ENCODE data around the gene OPTN.

OPTN gene

DNA sequence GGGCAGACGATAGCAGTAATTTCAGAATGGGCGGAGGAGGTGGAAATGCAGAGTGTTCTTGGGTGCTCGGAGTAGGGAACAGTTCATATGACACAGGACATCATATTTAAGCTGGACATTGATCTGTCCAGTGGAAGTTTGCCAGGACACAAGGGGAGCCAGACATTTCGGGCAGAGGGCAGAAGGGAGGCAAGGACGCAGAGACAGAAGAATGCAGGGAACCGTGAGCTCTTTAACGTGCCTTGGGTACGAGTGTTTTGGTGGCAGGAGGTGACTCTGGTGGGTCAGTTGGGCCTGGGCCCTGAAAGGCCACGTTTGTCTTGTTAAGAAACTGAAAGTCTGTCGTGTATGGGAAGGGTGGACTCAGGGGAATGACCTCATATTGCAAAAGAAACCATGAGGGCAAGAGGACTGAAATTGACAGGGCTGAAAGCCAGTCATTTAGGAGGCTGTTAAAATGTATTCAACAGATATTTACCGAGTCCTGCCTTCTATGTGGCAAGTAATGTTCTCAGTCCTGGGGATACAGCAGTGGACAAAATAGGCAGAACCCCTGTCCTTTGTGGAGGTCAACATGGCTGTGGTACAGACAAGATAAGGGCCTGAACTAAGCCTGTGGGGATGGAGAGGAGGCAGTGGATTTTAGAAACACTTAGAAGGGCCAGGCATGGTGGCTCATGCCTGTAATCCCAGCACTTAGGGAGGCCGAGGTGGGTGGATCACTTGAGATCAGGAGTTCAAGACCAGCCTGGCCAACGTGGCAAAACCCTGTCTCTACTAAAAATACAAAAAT lies 2.2 kb downstream of the OPTN start:
- H3K27me3 ChIP-seq (ENCODE audit: insufficient read depth, poor library complexity, severe bottlenecking): no peaks in the 10 kb centered on the region
- H3K4me3 ChIP-seq (ENCODE audit: severe bottlenecking): no peak overlapping the region
- TF ChIP-seq, protein P1, sequence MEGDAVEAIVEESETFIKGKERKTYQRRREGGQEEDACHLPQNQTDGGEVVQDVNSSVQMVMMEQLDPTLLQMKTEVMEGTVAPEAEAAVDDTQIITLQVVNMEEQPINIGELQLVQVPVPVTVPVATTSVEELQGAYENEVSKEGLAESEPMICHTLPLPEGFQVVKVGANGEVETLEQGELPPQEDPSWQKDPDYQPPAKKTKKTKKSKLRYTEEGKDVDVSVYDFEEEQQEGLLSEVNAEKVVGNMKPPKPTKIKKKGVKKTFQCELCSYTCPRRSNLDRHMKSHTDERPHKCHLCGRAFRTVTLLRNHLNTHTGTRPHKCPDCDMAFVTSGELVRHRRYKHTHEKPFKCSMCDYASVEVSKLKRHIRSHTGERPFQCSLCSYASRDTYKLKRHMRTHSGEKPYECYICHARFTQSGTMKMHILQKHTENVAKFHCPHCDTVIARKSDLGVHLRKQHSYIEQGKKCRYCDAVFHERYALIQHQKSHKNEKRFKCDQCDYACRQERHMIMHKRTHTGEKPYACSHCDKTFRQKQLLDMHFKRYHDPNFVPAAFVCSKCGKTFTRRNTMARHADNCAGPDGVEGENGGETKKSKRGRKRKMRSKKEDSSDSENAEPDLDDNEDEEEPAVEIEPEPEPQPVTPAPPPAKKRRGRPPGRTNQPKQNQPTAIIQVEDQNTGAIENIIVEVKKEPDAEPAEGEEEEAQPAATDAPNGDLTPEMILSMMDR (IDR thresholded peaks at IDR 0.05; ENCODE audit: poor library complexity, severe bottlenecking): no peak
- peaks cover 18% of the 10 kb centered on the region for H3K36me3 ChIP-seq (ENCODE audit: low read depth)
- DNase-seq (ENCODE audit: low spot score) (no peak), ATAC-seq (ENCODE audit: low read depth) (no peak)
- H3K27ac ChIP-seq (ENCODE audit: poor library complexity, severe bottlenecking): no peak overlapping the region
- H3K4me1 ChIP-seq (ENCODE audit: insufficient read depth, poor library complexity, severe bottlenecking): peaks cover 7% of the 10 kb centered on the region
- peaks cover 2% of the 10 kb centered on the region for H3K9me3 ChIP-seq (ENCODE audit: severe bottlenecking)

DNA sequence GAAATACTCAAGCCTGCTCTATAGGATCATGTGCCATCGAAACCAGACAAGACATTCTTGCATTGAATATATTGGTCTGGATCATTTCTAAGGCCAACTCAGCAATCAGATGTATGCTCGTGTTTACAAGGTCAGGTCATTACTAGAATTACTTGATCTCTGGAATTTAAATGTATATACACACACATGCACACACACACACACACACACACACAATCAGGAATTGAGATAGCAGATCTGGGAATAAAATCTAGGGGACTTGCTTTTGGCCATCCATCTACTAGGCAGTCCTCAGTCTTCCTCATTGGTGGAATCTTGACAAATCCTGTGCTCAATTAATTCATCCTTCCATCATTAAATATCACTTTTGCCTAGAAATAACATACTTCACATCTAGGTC lies 3.6 kb downstream of the OPTN start:
- Histone ChIP-seq H3K9me3 (ENCODE audit: severe bottlenecking) (peaks cover 2% of the 10 kb centered on the region), H3K4me3 (ENCODE audit: severe bottlenecking) (no peak overlapping the region), H3K27ac (ENCODE audit: poor library complexity, severe bottlenecking) (no peak overlapping the region), H3K27me3 (ENCODE audit: insufficient read depth, poor library complexity, severe bottlenecking) (no peaks in the 10 kb centered on the region), H3K4me1 (ENCODE audit: insufficient read depth, poor library complexity, severe bottlenecking) (peaks cover 12% of the 10 kb centered on the region), H3K36me3 (ENCODE audit: low read depth) (peaks cover 21% of the 10 kb centered on the region)
- DNase-seq (ENCODE audit: low spot score): no peak
- ATAC-seq (ENCODE audit: low read depth): no peak
- TF ChIP-seq, protein P1 (IDR thresholded peaks at IDR 0.05; ENCODE audit: poor library complexity, severe bottlenecking): no peak

DNA sequence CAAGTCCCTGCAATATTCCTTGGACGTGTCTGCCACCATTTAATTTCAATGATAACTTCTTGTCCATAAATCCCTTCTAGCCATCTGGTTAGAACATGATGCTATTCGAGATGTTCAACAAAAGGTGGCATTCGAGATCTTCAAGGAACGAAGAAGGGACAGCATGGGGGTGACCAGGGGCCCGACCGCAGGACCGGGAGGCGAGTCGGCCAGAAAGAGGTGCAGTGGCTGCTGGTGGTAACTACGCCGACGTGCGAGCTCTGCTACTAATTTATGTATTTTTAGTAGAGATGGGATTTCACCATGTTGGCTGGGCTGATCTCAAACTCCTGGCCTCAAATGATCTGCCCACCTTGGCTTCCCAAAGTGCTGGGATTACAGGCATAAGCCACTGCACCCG lies 4.7 kb downstream of the OPTN start:
- H3K9me3 ChIP-seq (ENCODE audit: severe bottlenecking): peaks cover 2% of the 10 kb centered on the region
- H3K4me3 ChIP-seq (ENCODE audit: severe bottlenecking): no peak overlapping the region
- H3K4me1 ChIP-seq (ENCODE audit: insufficient read depth, poor library complexity, severe bottlenecking): peaks cover 12% of the 10 kb centered on the region
- DNase-seq (ENCODE audit: low spot score) (no peak), ATAC-seq (ENCODE audit: low read depth) (no peak)
- no peaks in the 10 kb centered on the region for H3K27me3 ChIP-seq (ENCODE audit: insufficient read depth, poor library complexity, severe bottlenecking)
- H3K36me3 ChIP-seq (ENCODE audit: low read depth): peaks cover 27% of the 10 kb centered on the region
- no peak overlapping the region for H3K27ac ChIP-seq (ENCODE audit: poor library complexity, severe bottlenecking)
- TF ChIP-seq, protein P1 (IDR thresholded peaks at IDR 0.05; ENCODE audit: poor library complexity, severe bottlenecking): no peak

DNA sequence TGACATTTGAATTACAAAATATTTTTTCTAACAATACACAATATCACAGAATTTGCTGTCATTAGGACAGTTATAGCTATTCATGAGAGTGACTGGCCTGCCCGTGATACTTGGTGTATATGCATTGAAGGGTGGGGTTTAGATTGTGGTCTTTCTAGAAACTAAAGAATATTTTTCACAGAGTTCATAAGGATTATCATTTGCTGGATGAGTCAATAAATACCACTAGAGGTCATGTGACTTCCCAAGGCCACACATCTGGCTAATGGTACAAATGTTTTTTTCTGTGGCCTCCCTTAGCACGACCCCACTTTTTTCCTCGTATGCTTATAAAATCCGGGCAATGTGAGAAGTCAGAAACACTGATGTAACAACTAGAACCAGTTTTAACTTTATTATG lies 5.2 kb downstream of the OPTN start:
- TF ChIP-seq, protein P1 (IDR thresholded peaks at IDR 0.05; ENCODE audit: poor library complexity, severe bottlenecking): no peak

DNA sequence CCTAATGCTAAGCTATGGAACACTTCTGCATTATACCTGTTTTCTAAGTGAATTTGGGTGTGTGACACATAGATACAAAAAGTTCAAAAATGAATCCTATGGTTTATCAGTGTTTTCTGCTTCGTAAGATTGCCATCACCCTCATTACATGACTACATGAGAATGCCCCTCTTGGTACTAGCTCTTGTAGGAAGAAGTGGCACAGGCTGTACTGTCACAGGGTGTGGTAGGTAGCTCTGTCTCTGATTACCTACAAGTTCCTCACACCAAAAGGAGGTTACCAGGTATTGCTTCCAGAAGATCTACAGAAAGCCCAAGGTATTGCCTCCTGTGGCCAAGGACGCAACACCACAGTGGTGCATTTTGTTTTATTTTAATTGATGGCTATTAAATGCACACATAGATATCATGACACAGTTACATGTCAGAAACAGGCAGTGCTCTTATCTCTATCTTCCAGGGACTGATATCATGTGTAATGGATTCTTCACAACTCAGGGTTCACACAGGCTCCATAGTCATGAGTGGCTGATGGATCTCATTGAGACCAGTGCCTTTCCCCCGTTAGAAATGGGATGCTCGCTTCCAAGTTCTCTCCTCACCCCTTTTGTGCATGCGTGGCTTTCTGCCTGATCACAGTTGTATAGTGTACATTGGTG lies 6.6 kb downstream of the OPTN start:
- peaks cover 43% of the 10 kb centered on the region for H3K36me3 ChIP-seq (ENCODE audit: low read depth)
- TF ChIP-seq, protein P1 (IDR thresholded peaks at IDR 0.05; ENCODE audit: poor library complexity, severe bottlenecking): no peak
- peaks cover 2% of the 10 kb centered on the region for H3K9me3 ChIP-seq (ENCODE audit: severe bottlenecking)
- no peak overlapping the region for H3K4me3 ChIP-seq (ENCODE audit: severe bottlenecking)
- H3K27ac ChIP-seq (ENCODE audit: poor library complexity, severe bottlenecking): no peak overlapping the region
- no peak for DNase-seq (ENCODE audit: low spot score)
- H3K27me3 ChIP-seq (ENCODE audit: insufficient read depth, poor library complexity, severe bottlenecking): no peaks in the 10 kb centered on the region
- peaks cover 12% of the 10 kb centered on the region for H3K4me1 ChIP-seq (ENCODE audit: insufficient read depth, poor library complexity, severe bottlenecking)
- ATAC-seq (ENCODE audit: low read depth): no peak

More for the DNA sequence above, 5.2 kb downstream of the OPTN start:
- no peak for DNase-seq (ENCODE audit: low spot score)
- Histone ChIP-seq H3K36me3 (ENCODE audit: low read depth) (peaks cover 30% of the 10 kb centered on the region), H3K9me3 (ENCODE audit: severe bottlenecking) (peaks cover 2% of the 10 kb centered on the region), H3K27me3 (ENCODE audit: insufficient read depth, poor library complexity, severe bottlenecking) (no peaks in the 10 kb centered on the region), H3K27ac (ENCODE audit: poor library complexity, severe bottlenecking) (no peak overlapping the region), H3K4me1 (ENCODE audit: insufficient read depth, poor library complexity, severe bottlenecking) (peaks cover 12% of the 10 kb centered on the region), H3K4me3 (ENCODE audit: severe bottlenecking) (no peak overlapping the region)
- no peak for ATAC-seq (ENCODE audit: low read depth)
